ENCODE data around the gene TTF1.

The TTF1 gene

DNA sequence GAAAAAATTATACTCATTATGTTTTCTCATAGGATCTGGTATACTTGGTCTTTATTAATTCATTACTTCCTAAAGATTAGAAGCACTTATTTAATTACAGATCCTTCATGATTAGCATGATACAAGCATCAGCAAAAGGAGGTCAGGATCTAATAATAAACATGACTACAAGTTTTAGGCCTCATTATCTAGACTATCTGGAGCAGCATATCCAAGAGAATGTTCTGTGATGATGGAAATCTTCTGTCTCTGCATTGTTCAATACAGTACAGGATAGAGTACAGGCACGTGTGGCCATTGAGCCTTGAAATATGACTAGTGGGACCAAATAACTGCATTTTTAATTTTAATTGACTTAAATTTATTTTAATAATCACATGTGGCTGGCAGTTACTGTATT is 73.1 kb downstream of the TTF1 start:
- CTCF ChIA-PET, result no interaction called here
- DNase-seq (ENCODE audit: extremely low spot score), result no peak
- TF ChIP-seq ZNF384 (IDR thresholded peaks at IDR 0.05) (no peak), FOXM1 (IDR thresholded peaks at IDR 0.05; ENCODE audit: borderline replicate concordance) (no peak), FOXK2 (IDR thresholded peaks at IDR 0.05) (no peak), FOXA1 (IDR thresholded peaks at IDR 0.05) (no peak), L3MBTL2 (conservative IDR thresholded peaks at IDR 0.05) (no peak), SP1 (IDR thresholded peaks at IDR 0.05) (no peak), BHLHE40 (IDR thresholded peaks at IDR 0.05; ENCODE audit: borderline replicate concordance) (no peak), SUZ12 (IDR thresholded peaks at IDR 0.05) (no peak)
- TF ChIP-seq, protein P1, sequence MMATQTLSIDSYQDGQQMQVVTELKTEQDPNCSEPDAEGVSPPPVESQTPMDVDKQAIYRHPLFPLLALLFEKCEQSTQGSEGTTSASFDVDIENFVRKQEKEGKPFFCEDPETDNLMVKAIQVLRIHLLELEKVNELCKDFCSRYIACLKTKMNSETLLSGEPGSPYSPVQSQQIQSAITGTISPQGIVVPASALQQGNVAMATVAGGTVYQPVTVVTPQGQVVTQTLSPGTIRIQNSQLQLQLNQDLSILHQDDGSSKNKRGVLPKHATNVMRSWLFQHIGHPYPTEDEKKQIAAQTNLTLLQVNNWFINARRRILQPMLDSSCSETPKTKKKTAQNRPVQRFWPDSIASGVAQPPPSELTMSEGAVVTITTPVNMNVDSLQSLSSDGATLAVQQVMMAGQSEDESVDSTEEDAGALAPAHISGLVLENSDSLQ (IDR thresholded peaks at IDR 0.05), result no peak

DNA sequence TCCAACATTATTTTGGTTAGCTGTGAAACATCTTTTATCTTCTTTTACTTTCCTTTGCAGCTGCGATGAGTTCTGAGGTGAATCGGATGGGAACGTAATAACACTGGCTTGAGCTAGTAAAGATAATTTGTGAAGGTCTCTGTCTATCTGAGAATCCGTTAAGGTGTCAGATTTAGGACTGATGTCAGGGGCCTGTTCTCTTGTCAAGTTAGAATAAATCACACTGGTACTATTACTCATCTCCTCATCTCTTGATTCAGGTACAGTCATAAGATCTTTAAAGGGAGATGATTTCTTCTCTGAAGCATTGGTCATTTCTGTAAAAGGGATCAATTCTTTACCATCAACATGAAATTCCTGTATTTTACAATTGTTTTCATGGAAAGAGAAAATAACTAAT is 78.1 kb downstream of the TTF1 start:
- CTCF ChIA-PET, result no interaction called here
- no peak for DNase-seq (ENCODE audit: extremely low spot score)
- TF ChIP-seq FOXA1 (IDR thresholded peaks at IDR 0.05) (no peak), HDGF (IDR thresholded peaks at IDR 0.05; ENCODE audit: borderline replicate concordance) (no peak), TARDBP (IDR thresholded peaks at IDR 0.05) (no peak), ARNT (IDR thresholded peaks at IDR 0.05) (no peak), L3MBTL2 (conservative IDR thresholded peaks at IDR 0.05) (no peak), ZNF384 (IDR thresholded peaks at IDR 0.05) (no peak), NFRKB (IDR thresholded peaks at IDR 0.05) (no peak), CTBP1 (IDR thresholded peaks at IDR 0.05; ENCODE audit: borderline replicate concordance) (no peak), FOXK2 (IDR thresholded peaks at IDR 0.05) (no peak), BHLHE40 (IDR thresholded peaks at IDR 0.05; ENCODE audit: borderline replicate concordance) (no peak), SP1 (IDR thresholded peaks at IDR 0.05) (no peak), FOXM1 (IDR thresholded peaks at IDR 0.05; ENCODE audit: borderline replicate concordance) (no peak), SUZ12 (IDR thresholded peaks at IDR 0.05) (no peak), LEF1 (IDR thresholded peaks at IDR 0.05; ENCODE audit: borderline replicate concordance) (no peak), ELF4 (IDR thresholded peaks at IDR 0.05) (no peak)
- TF ChIP-seq, protein P1 (IDR thresholded peaks at IDR 0.05), result no peak
- POLR2A ChIA-PET, result no interaction called here

More for the DNA sequence above, 73.1 kb downstream of the TTF1 start:
- POLR2A ChIA-PET, result no interaction called here

DNA sequence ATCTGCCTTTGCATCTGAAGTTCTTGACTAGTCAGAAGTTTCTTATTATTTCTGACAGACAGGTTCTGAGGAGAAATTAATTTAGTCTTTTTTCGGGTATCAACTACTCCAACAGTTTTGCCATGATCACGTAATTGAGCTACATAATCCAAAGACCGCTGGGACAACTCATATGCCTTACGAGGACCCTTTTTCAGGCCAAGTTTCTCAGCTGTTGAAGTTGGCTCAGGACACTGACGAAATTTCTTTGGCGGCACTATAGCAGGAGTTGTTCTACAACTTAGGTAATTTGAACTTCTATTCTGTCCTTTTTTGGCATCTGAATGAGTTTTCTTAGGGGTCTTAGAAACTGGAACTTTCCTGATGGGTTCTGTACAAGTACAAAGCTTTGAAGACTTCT is 79.1 kb downstream of the TTF1 start:
- no peak for DNase-seq (ENCODE audit: extremely low spot score)
- ChIA-PET CTCF (no interaction called here), POLR2A (no interaction called here)
- TF ChIP-seq FOXK2 (IDR thresholded peaks at IDR 0.05), result no peak

All from HEK293T (cell line).